Activated naive CD4-positive, alpha-beta T cell treated with anti-CD3 and anti-CD28 coated beads, Interleukin-2, amount 10 ng/mL, durations not matched to agents 7 days and 5 days (primary cell): ENCODE data around the gene TMCO5A.

Source experiments
- CTCF ChIA-PET: fragments of 350-600 bp; sonication (Branson Sonifier 250); formaldehyde crosslinking; loops from one replicate; lab custom pipeline; 2021; ENCODE audit warnings: antibody characterized with exemption; lab: Charles Lee
- DNase-seq: peaks from one replicate; pipeline ENCODE4 v3.0.0-alpha.2; 2020
- H3K27ac Mint-ChIP-seq: one replicate; pipeline ENCODE4 v1.8.0; 2021; ENCODE audit warnings: mild to moderate bottlenecking, moderate library complexity, mixed read lengths
- H3K27me3 Mint-ChIP-seq: one replicate; pipeline ENCODE4 v1.8.0; 2021; ENCODE audit warnings: mild to moderate bottlenecking, mixed read lengths
- H3K36me3 Mint-ChIP-seq: one replicate; pipeline ENCODE4 v1.8.0; 2021; ENCODE audit warnings: mixed read lengths
- H3K4me1 Mint-ChIP-seq: one replicate; pipeline ENCODE4 v1.8.0; 2021; ENCODE audit warnings: mixed read lengths
- H3K4me3 Mint-ChIP-seq: one replicate; pipeline ENCODE4 v1.8.0; 2021; ENCODE audit warnings: mild to moderate bottlenecking, moderate library complexity, mixed read lengths
- H3K9me3 Mint-ChIP-seq: one replicate; pipeline ENCODE4 v1.8.0; 2021; ENCODE audit warnings: mixed read lengths

Gene TMCO5A

DNA sequence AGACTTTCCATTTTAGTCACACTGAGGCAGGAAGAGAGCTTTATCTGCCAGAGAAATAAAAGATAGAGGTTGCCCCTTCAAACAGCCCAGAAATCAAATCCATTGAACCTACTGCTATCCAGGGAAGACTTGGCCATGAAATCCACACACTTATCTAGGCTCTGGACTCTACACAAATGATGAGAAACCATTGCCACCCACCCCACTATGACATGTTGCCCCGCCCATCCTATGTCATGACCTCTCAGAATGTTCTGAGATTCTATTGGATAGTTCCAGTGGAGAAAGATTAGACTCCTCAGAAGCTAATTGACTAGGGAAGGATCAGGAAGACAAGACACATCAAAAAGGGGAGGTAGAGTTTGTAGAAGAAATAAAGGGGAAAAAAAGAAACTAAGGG is at the start of gene TMCO5A:
TSS of gene TMCO5A (plus strand) at position 301 of the 400 bp plus-strand sequence. CDS start 1,684 bp downstream, outside the sequence.
- Mint-ChIP-seq H3K27ac (no peak within 1 kb of the TSS), H3K36me3 (no peaks in the 10 kb centered on the region), H3K4me1 (no peaks in the 10 kb centered on the region), H3K27me3 (peaks cover 3% of the 10 kb centered on the region), H3K4me3 (no peak within 1 kb of the TSS), H3K9me3 (no peaks in the 10 kb centered on the region)
- CTCF ChIA-PET, result no interaction called here
- DNase-seq, result no peak

DNA sequence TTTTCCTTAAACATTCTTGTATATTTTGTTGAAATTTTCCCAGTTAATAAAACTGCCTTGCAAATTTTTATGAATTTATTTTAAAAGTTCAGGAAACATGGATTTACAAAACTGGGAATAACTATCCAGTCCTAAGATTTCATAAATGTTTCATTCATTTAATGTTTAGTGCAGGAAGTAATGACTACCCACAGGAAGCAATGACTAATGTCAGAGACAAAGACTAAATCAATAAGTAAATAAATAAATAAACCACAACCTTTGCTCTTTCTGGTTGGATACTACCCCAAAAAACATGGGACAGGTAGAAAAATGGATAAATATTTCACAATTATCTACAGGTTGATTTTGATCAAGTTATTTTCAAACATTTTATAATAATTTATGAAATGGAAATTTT is 48.8 kb upstream of the TMCO5A start:
- H3K27ac Mint-ChIP-seq, result no peak overlapping the region
- H3K4me1 Mint-ChIP-seq, result no peaks in the 10 kb centered on the region
- H3K36me3 Mint-ChIP-seq, result no peaks in the 10 kb centered on the region
- CTCF ChIA-PET, result no interaction called here
- no peak for DNase-seq
- H3K27me3 Mint-ChIP-seq, result no peaks in the 10 kb centered on the region
- no peaks in the 10 kb centered on the region for H3K9me3 Mint-ChIP-seq
- H3K4me3 Mint-ChIP-seq, result no peak overlapping the region

DNA sequence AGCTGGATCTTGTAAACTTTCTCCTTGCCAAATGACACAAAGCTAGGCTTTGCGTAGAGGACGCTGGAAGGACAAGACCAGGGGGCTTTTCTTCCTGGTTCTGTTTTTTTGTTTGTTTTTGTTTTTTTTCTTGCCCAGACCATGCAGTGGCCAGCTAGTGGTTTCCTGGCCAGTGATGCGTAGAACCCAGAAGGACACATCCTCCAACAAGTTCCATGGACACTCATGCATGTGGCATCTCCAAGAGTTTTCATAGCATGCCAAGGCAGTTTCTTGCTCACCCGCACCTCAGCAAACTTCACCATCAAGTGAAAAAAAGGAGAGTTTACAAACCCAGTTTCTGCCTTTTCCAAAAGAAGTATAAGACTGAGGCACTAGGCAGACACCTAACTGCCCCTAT is 46.1 kb upstream of the TMCO5A start:
- CTCF ChIA-PET, result no interaction called here
- Mint-ChIP-seq H3K27ac (no peak overlapping the region), H3K36me3 (no peaks in the 10 kb centered on the region), H3K4me3 (no peak overlapping the region), H3K9me3 (no peaks in the 10 kb centered on the region), H3K27me3 (no peaks in the 10 kb centered on the region), H3K4me1 (no peaks in the 10 kb centered on the region)
- DNase-seq, result no peak

DNA sequence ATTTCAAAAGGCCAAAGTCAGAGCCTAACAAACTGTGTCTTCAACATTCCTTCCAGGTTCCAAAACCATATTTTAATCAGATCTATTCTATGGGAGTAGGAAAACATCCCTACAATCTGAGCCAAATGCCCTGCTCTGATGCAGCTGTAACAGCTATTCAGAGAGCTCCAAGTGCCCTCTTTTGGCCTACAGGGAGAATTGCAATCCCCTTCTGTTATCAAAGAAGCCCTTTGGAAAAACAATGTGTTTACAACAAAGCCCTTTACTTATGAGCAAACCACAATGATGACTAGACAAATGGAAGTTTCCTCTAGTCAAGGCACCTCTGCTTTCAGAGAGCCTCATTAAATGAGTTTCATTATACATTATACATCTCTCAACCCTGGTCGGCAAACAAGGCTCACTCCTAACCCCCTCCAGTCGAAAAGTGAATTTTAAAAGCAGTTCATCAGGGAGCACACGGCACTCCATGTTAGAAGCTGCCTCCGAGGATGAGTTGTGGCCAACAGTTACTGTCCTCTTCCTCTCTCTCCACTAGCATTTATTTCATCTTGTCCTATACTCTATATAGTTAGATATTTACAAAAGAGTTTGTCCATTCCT is 42.6 kb upstream of the TMCO5A start:
- no peaks in the 10 kb centered on the region for H3K4me1 Mint-ChIP-seq
- no peak overlapping the region for H3K27ac Mint-ChIP-seq
- no peaks in the 10 kb centered on the region for H3K27me3 Mint-ChIP-seq
- CTCF ChIA-PET, result interaction anchor here (0.8 to 2.4 kb wide), 4 partner anchors 9 to 31 kb away, joined by 3 to 9 read pairs (median 3); no protein-coding TSS in a partner anchor
- no peaks in the 10 kb centered on the region for H3K36me3 Mint-ChIP-seq
- no peak overlapping the region for H3K4me3 Mint-ChIP-seq
- H3K9me3 Mint-ChIP-seq, result no peaks in the 10 kb centered on the region
- no peak for DNase-seq

DNA sequence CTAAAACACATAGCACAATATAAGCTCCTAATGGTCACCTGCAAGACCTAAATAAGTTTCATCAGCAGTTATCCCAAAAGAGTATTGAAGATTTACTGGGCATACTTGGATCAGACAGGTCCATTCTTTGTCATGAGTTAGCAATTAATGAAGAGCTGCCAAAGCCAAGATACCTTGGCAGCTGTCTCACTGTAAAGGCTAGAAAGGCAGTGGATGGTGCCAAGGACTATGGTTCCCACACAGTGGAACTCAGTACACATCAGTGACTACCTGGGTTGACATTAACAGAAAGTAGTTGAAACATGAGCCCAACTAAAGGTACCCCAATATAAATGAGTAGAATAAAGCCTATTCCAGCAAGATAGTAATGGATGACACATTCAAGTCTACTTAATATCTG is 41.1 kb upstream of the TMCO5A start:
- Mint-ChIP-seq H3K27ac (no peak overlapping the region), H3K27me3 (no peaks in the 10 kb centered on the region), H3K9me3 (no peaks in the 10 kb centered on the region), H3K36me3 (no peaks in the 10 kb centered on the region), H3K4me3 (no peak overlapping the region), H3K4me1 (no peaks in the 10 kb centered on the region)
- no peak for DNase-seq
- CTCF ChIA-PET, result interaction anchor here (0.6 to 2.4 kb wide), 2 partner anchors 9 to 12 kb away, joined by 3 to 9 read pairs; no protein-coding TSS in a partner anchor

DNA sequence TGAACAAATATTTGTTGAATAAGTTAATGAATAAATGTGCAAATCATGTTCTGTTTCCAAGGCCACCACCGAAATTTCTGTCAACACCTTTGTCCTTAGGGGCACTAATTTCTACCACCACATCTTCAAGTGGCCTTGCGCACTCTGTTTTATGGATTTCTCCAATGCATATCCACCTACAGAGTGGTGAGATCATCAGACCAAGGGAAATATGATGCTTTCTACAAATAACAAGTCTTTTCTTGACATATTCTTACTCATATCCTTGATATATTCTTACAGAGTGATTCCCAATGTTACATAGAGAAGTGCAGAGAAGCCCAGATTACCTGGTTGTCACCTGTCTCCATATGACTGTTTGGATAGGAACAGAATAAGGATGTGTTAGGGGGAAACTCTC is 36.1 kb upstream of the TMCO5A start:
- no peaks in the 10 kb centered on the region for H3K9me3 Mint-ChIP-seq
- no peak for DNase-seq
- H3K4me1 Mint-ChIP-seq, result no peaks in the 10 kb centered on the region
- peaks cover 3% of the 10 kb centered on the region for H3K27me3 Mint-ChIP-seq
- no peak overlapping the region for H3K27ac Mint-ChIP-seq
- H3K36me3 Mint-ChIP-seq, result no peaks in the 10 kb centered on the region
- CTCF ChIA-PET, result no interaction called here
- H3K4me3 Mint-ChIP-seq, result no peak overlapping the region

DNA sequence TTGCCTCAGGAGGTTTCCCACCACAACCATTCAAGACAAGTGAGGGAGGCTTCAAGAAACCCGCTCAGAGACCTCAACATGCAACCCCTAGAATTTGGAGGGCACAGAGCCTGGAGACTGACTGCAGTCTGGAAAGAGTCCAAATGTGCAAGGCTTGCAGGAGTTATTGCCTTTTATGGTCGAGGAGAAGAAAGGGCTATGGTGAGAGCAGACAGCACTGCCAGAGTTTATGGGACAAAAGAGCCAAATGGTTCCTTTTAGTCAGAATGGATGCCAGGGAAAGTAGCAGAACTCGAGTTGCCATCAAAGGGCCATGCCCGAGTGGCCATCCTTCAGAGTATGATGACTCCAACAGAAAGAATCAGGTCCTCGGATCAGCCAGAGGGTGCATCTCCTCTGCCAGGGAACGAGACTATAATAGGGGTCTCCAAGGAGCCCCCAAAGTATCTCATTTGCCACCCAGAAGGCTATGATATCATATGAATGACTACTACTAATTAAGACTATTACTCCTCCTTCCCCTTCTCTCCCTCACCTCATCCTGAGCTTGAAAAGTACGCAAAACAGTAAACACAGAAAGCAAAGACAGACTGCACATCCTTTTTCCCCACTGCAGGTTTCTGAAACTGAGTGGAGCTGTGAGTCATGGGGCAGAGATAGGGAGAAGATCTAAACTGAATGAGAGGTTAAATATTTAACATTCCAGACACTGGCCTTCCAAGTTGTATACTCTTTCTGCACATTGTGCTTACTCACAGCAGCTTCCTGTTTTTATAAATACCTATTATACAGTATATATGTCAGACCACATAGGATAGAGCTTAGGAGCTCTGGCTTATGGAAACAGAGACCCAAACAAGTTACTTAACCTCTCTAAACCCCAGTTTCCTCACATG is 33.9 kb upstream of the TMCO5A start:
- H3K4me3 Mint-ChIP-seq, result no peak overlapping the region
- H3K27ac Mint-ChIP-seq, result no peak overlapping the region
- no peaks in the 10 kb centered on the region for H3K9me3 Mint-ChIP-seq
- H3K36me3 Mint-ChIP-seq, result no peaks in the 10 kb centered on the region
- no peak for DNase-seq
- H3K4me1 Mint-ChIP-seq, result no peaks in the 10 kb centered on the region
- peaks cover 3% of the 10 kb centered on the region for H3K27me3 Mint-ChIP-seq
- CTCF ChIA-PET, result interaction anchor here (2.2 kb wide), 1 partner anchor 8 kb away, joined by 9 read pairs; no protein-coding TSS in a partner anchor

DNA sequence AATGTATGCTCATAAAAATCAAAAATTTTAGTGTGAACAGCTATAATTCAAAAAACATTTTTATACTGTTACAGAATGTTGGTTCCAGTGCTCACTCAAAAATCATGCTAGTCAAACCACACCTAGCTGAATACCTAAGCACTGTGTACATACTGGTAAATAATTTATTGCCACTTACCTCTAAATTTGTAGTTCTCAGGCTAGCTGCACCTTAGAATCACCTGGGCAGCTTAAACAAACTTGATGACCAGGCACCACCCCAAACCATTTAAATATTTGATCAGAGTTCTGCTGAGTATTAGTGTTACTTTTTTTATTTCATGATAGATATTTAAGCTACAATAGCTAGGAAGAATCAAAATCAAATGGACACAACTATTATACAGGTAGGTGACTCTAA is 32.3 kb upstream of the TMCO5A start:
- CTCF ChIA-PET, result interaction anchor here (2.2 kb wide), 1 partner anchor 10 kb away, joined by 9 read pairs; no protein-coding TSS in a partner anchor
- H3K4me1 Mint-ChIP-seq, result no peaks in the 10 kb centered on the region
- no peak for DNase-seq
- H3K9me3 Mint-ChIP-seq, result no peaks in the 10 kb centered on the region
- H3K27me3 Mint-ChIP-seq, result peaks cover 3% of the 10 kb centered on the region
- no peaks in the 10 kb centered on the region for H3K36me3 Mint-ChIP-seq
- H3K27ac Mint-ChIP-seq, result no peak overlapping the region
- H3K4me3 Mint-ChIP-seq, result no peak overlapping the region

DNA sequence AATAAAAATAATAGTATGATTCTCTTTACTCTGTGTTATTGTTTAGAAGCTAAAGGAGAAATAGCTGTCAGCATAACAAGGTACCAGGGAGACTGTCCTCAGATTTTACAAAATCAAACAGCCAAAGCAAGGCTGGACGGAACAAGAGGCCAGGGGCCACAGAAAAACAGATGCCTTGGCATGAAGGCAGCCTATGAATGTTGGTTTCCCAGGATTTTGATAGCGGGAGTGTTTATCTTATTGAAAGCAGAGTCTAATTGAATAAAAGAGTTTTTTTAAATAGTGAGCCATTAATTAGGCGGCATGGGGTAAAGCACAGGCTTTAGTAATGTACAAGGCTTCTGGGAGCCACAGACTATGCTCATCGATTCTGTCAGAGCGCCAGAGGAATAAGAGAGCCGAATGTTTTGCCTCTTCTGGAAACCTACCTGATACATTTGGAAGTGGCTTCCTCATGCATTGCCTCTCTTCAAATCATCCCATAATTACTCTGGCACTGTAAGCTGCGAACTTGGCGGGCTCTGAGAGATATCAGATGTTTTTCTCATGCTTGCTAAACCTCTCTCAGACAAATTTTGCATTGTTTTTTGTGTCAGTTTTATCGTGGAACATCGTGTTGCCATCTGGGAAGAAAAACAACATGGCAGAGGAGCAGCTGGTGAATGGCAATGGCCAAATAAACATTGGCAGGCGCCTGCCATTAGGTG is 30.4 kb upstream of the TMCO5A start:
- no peaks in the 10 kb centered on the region for H3K4me1 Mint-ChIP-seq
- H3K36me3 Mint-ChIP-seq, result no peaks in the 10 kb centered on the region
- H3K27ac Mint-ChIP-seq, result no peak overlapping the region
- peaks cover 3% of the 10 kb centered on the region for H3K27me3 Mint-ChIP-seq
- H3K4me3 Mint-ChIP-seq, result no peak overlapping the region
- CTCF ChIA-PET, result no interaction called here
- DNase-seq, result no peak
- H3K9me3 Mint-ChIP-seq, result no peaks in the 10 kb centered on the region

DNA sequence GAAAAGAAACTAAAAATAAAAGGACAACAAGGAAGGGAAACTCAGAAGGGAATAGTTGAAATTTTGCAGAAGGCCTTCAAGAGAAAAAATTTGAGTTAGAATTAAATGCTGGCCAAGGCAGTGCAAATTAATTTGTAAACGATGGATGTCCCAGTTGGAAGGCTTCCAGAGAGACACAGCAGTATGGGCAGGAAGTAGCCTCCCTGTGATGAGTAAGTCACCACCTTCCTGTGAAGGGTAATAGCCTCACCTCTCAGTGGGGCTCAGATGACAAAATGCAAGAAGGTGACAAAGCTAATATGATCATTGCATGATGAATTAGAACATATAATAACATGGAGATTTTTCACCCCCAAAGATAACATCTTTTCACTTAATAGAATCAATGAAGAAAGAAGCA is 27.3 kb upstream of the TMCO5A start:
- Mint-ChIP-seq H3K9me3 (no peaks in the 10 kb centered on the region), H3K4me1 (no peaks in the 10 kb centered on the region), H3K36me3 (no peaks in the 10 kb centered on the region), H3K27me3 (no peaks in the 10 kb centered on the region), H3K4me3 (no peak overlapping the region), H3K27ac (no peak overlapping the region)
- DNase-seq, result no peak
- CTCF ChIA-PET, result interaction anchor here (0.7 kb wide), 1 partner anchor 16 kb away, joined by 3 read pairs; no protein-coding TSS in a partner anchor

DNA sequence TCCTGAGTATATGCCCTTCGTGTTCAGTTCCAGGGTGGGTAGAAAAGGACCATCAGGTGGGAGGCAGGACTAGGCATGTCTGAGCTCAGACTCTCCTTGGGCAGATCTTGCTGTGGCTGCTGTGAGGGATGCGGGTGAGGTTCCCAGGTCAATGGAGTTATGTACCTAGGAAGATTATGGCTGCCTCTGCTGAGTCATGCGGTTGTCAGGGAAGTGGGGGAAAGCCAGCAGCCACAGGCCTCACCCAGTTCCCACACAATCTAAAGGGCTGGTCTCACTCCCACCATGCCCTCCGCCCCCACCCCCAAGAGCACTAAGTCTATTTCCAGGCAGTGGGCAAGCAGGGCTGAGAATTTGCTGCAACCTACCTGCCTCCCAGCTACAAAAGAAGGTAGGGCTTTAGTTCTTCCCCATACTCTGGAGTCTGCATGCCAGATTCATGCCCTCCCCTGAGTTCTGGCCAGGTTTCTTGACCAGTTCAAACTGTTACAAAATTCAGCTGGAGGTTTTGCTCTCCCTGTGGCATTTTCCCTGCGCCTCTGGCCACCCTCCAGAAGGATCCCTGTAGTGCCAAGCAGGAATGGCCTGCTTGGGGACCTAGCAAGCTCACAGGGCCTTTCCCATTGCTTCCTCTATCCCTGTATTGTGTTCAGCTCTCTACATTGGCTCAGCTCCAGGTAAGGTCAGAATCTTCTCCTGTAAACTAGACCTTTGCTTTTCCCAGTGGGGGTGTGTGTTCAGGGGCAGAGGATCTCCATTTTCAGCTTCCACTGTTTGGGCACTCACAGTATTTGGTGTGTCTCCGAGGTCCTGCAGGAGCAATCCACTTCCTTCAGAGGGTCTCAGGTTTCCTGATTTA is 12.7 kb upstream of the TMCO5A start:
- H3K27ac Mint-ChIP-seq, result no peak overlapping the region
- CTCF ChIA-PET, result no interaction called here
- no peaks in the 10 kb centered on the region for H3K27me3 Mint-ChIP-seq
- no peaks in the 10 kb centered on the region for H3K4me1 Mint-ChIP-seq
- no peak overlapping the region for H3K4me3 Mint-ChIP-seq
- peaks cover 2% of the 10 kb centered on the region for H3K9me3 Mint-ChIP-seq
- no peak for DNase-seq
- no peaks in the 10 kb centered on the region for H3K36me3 Mint-ChIP-seq

DNA sequence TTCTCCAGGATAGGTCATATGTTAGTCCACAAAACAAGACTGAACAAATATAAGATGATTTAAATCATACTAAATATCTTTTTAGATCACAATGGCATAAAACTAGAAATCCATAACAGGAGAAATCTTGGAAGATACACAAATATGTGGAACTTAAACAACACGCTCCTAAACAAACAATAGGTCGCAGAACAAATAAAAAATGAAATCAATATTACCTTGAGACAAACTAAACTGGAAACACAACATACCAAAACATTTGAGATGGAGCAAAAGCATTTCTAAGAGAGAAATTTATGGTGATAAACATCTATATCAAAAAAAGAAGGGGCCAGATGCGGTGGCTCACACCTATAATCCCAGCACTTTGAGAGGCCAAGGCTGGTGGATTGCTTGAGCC is 8.3 kb upstream of the TMCO5A start:
- Mint-ChIP-seq H3K4me3 (no peak overlapping the region), H3K27ac (no peak overlapping the region), H3K9me3 (peaks cover 2% of the 10 kb centered on the region), H3K27me3 (no peaks in the 10 kb centered on the region), H3K4me1 (no peaks in the 10 kb centered on the region), H3K36me3 (no peaks in the 10 kb centered on the region)
- DNase-seq, result no peak
- CTCF ChIA-PET, result no interaction called here

DNA sequence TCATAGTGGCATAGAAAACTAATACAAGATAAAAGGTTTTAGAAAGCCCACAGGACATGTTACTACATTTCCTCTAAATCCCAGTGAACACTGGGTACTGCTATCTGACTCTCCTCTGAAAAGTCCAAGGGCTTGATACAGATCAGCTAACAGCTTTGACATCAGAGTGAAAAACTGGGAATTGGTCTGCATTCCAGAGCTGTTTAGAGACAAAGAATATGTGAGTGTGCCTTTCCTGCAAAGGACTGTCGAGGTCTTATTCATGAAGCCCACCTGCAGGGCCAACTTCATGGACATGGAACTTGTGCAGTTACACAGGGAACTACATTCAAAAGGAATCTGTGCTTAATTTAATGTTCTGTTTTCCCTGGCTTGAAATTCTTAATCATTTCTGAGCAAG is 5.2 kb upstream of the TMCO5A start:
- H3K4me3 Mint-ChIP-seq, result no peak overlapping the region
- no peak for DNase-seq
- no peaks in the 10 kb centered on the region for H3K9me3 Mint-ChIP-seq
- no peak overlapping the region for H3K27ac Mint-ChIP-seq
- H3K27me3 Mint-ChIP-seq, result no peaks in the 10 kb centered on the region
- H3K36me3 Mint-ChIP-seq, result no peaks in the 10 kb centered on the region
- CTCF ChIA-PET, result no interaction called here
- no peaks in the 10 kb centered on the region for H3K4me1 Mint-ChIP-seq

DNA sequence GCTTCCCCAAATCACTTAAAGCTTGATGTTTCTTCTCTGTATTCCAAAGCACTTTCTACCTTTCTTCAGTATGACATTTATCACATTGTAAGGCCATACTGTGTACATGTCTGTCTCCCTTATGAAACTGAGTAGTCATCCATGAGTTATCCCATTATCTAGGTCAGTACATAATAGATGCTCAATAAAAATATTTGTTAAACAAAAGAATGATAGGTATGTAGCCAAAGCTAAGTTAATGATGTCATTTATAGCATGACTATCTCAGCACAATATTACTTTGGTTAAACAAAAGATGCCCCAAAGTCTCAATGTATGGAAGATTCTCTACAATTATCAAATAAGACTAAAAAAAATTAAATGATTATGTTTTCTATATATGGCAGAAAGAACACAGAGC is 3.1 kb upstream of the TMCO5A start:
- H3K4me1 Mint-ChIP-seq, result no peaks in the 10 kb centered on the region
- DNase-seq, result no peak
- no peaks in the 10 kb centered on the region for H3K27me3 Mint-ChIP-seq
- H3K27ac Mint-ChIP-seq, result no peak overlapping the region
- CTCF ChIA-PET, result no interaction called here
- no peaks in the 10 kb centered on the region for H3K36me3 Mint-ChIP-seq
- H3K9me3 Mint-ChIP-seq, result no peaks in the 10 kb centered on the region
- no peak overlapping the region for H3K4me3 Mint-ChIP-seq
